Measurements from ENCODE around the gene PRKG1.

Gene PRKG1

GRCh38 chr10:51074238-51075028, at the start of gene PRKG1:
TSS of gene PRKG1 (plus strand) at chr10:51074487.
- DNase-seq, result peak; percentile 11

GRCh38 chr10:51028420-51028819, 45.9 kb upstream of the PRKG1 start:
- DNase-seq, result no peak

GRCh38 chr10:51029172-51029641, 45.1 kb upstream of the PRKG1 start:
- DNase-seq, result no peak

GRCh38 chr10:51030480-51030879, 43.8 kb upstream of the PRKG1 start:
- DNase-seq, result no peak

- DNase-seq, result no peak
Measured at GRCh38 chr10:51031950-51032349, 42.3 kb upstream of the PRKG1 start.

GRCh38 chr10:51034769-51035168, 39.5 kb upstream of the PRKG1 start:
- DNase-seq, result no peak

- DNase-seq, result no peak
Measured at GRCh38 chr10:51035344-51035743, 38.9 kb upstream of the PRKG1 start.

- DNase-seq, result no peak
Measured at GRCh38 chr10:51045871-51046270, 28.4 kb upstream of the PRKG1 start.

- no peak for DNase-seq
Measured at GRCh38 chr10:51046654-51047053, 27.6 kb upstream of the PRKG1 start.

- DNase-seq, result no peak
Measured at GRCh38 chr10:51047857-51048256, 26.4 kb upstream of the PRKG1 start.

- no peak for DNase-seq
Measured at GRCh38 chr10:51048792-51049191, 25.5 kb upstream of the PRKG1 start.

GRCh38 chr10:51052163-51052562, 22.1 kb upstream of the PRKG1 start:
- no peak for DNase-seq

GRCh38 chr10:51057925-51058324, 16.4 kb upstream of the PRKG1 start:
- DNase-seq, result no peak

GRCh38 chr10:51063166-51063565, 11.1 kb upstream of the PRKG1 start:
- no peak for DNase-seq

GRCh38 chr10:51063659-51064535, 10.4 kb upstream of the PRKG1 start:
- DNase-seq, result no peak

GRCh38 chr10:51066231-51066630, 8.1 kb upstream of the PRKG1 start:
- DNase-seq, result no peak

- no peak for DNase-seq
Measured at GRCh38 chr10:51072210-51072609, 2.1 kb upstream of the PRKG1 start.

GRCh38 chr10:51072921-51073434, 1.3 kb upstream of the PRKG1 start:
- DNase-seq, result no peak

GRCh38 chr10:51073453-51074237, 642 bp upstream of the PRKG1 start:
- DNase-seq, result no peak

GRCh38 chr10:51075043-51075872, 971 bp downstream of the PRKG1 start:
- DNase-seq, result no peak

- no peak for DNase-seq
Measured at GRCh38 chr10:51075873-51076229, 1.6 kb downstream of the PRKG1 start.

- DNase-seq, result no peak
Measured at GRCh38 chr10:51076299-51076841, 2.1 kb downstream of the PRKG1 start.
